Mesenchymal stem cell (in vitro differentiated cells and primary cell): ENCODE results near the gene RIMS4.
A peak's percentile ranks its signal among the peaks of the same experiment; 100 is the strongest.

Source experiments
- DNase-seq: peaks from one replicate; pipeline ENCODE4 v3.0.0-alpha.2; 2013
- H2AFZ ChIP-seq: one replicate; pipeline ENCODE4 v1.6.1; 2013; ENCODE audit warnings: low read depth, mild to moderate bottlenecking, control low read depth, inconsistent platforms, low read length, moderate library complexity
- H2AK5ac ChIP-seq: 2 replicates; pipeline ENCODE4 v1.6.1; 2013; ENCODE audit warnings: low read length, moderate library complexity, mild to moderate bottlenecking, inconsistent platforms; ENCODE audit not compliant: severe bottlenecking
- H2BK120ac ChIP-seq: one replicate; pipeline ENCODE4 v1.6.1; 2013; ENCODE audit warnings: low read depth, mild to moderate bottlenecking, inconsistent platforms, low read length, moderate library complexity
- H2BK12ac ChIP-seq, 2 experiments: one replicate each; pipeline ENCODE4 v1.6.1; 2013; ENCODE audit warnings: inconsistent platforms in 2 of 2, low read length in 2 of 2, mild to moderate bottlenecking in 2 of 2, moderate library complexity in 2 of 2, control low read depth in 1 of 2
- H2BK15ac ChIP-seq: one replicate; pipeline ENCODE4 v1.6.1; 2013; ENCODE audit warnings: mild to moderate bottlenecking, low read depth, inconsistent platforms; ENCODE audit not compliant: poor library complexity, severe bottlenecking
- H2BK5ac ChIP-seq: 2 replicates; pipeline ENCODE4 v1.6.1; 2013; ENCODE audit warnings: low read depth, mild to moderate bottlenecking, low read length, control low read depth, inconsistent platforms; ENCODE audit not compliant: poor library complexity, severe bottlenecking
- H3K14ac ChIP-seq, 2 experiments: one replicate each; pipeline ENCODE4 v1.6.1; 2013; ENCODE audit warnings: inconsistent platforms in 2 of 2, low read length in 2 of 2, control low read depth in 1 of 2, mild to moderate bottlenecking in 1 of 2, moderate library complexity in 1 of 2
- H3K18ac ChIP-seq, 2 experiments: one replicate each; pipeline ENCODE4 v1.6.1; 2013; ENCODE audit warnings: inconsistent platforms in 2 of 2, low read length in 2 of 2, control low read depth in 1 of 2, low read depth in 1 of 2, mild to moderate bottlenecking in 1 of 2
- H3K23ac ChIP-seq, 2 experiments: one replicate each; pipeline ENCODE4 v1.6.1; 2013; ENCODE audit warnings: inconsistent platforms in 2 of 2, low read length in 2 of 2, mild to moderate bottlenecking in 2 of 2, moderate library complexity in 2 of 2, control low read depth in 1 of 2
- H3K27ac ChIP-seq: 2 replicates; pipeline ENCODE4 v1.5.1; 2013; ENCODE audit warnings: mild to moderate bottlenecking, moderate library complexity, low read length, control low read depth, inconsistent platforms; ENCODE audit not compliant: poor library complexity, severe bottlenecking
- H3K27me3 ChIP-seq, 2 experiments: 2 replicates each; pipeline versions ENCODE4 v1.6.1 to v1.7.0; 2013; ENCODE audit warnings: low read length in 2 of 2, mild to moderate bottlenecking in 2 of 2, moderate library complexity in 2 of 2, control low read depth in 1 of 2, inconsistent platforms in 1 of 2; ENCODE audit not compliant: control insufficient read depth in 1 of 2, insufficient read depth in 1 of 2
- H3K36me3 ChIP-seq, 2 experiments: 2 replicates each; pipeline versions ENCODE4 v1.6.1 to v1.7.0; 2013; ENCODE audit warnings: low read length in 2 of 2, control low read depth in 1 of 2, inconsistent platforms in 1 of 2, low read depth in 1 of 2, mild to moderate bottlenecking in 1 of 2; ENCODE audit not compliant: insufficient read depth in 2 of 2, control insufficient read depth in 1 of 2
- H3K4ac ChIP-seq, 2 experiments: one replicate each; pipeline ENCODE4 v1.6.1; 2013; ENCODE audit warnings: inconsistent platforms in 2 of 2, low read length in 2 of 2, mild to moderate bottlenecking in 2 of 2, moderate library complexity in 2 of 2, control low read depth in 1 of 2, low read depth in 1 of 2
- H3K4me1 ChIP-seq: 2 replicates; pipeline ENCODE4 v1.6.1; 2013; ENCODE audit warnings: low read depth, low read length, control low read depth; ENCODE audit not compliant: control insufficient read depth, insufficient read depth
- H3K4me2 ChIP-seq: 2 replicates; pipeline ENCODE4 v1.6.1; 2013; ENCODE audit warnings: low read length, mild to moderate bottlenecking, inconsistent platforms; ENCODE audit not compliant: poor library complexity, severe bottlenecking
- H3K4me3 ChIP-seq, 2 experiments: 2 replicates each; pipeline versions ENCODE4 v1.5.1 to v1.7.0; 2013; ENCODE audit warnings: low read length in 2 of 2, mild to moderate bottlenecking in 2 of 2, control low read depth in 1 of 2, low read depth in 1 of 2; ENCODE audit not compliant: insufficient read depth in 1 of 2
- H3K79me1 ChIP-seq: replicated peaks from 2 replicates; pipeline ENCODE4 v1.6.1; 2013; ENCODE audit warnings: mild to moderate bottlenecking, control low read depth, low read length, inconsistent platforms; ENCODE audit not compliant: poor library complexity, severe bottlenecking
- H3K9ac ChIP-seq: 2 replicates; pipeline ENCODE4 v1.7.0; 2013; ENCODE audit warnings: mild to moderate bottlenecking, low read length, moderate library complexity
- H3K9me3 ChIP-seq: 2 replicates; pipeline ENCODE4 v1.7.0; 2013; ENCODE audit warnings: mild to moderate bottlenecking, low read length; ENCODE audit not compliant: control insufficient read depth
- H4K8ac ChIP-seq: one replicate; pipeline ENCODE4 v1.6.1; 2013; ENCODE audit warnings: inconsistent platforms, mild to moderate bottlenecking, low read length, moderate library complexity
- H4K91ac ChIP-seq: one replicate; pipeline ENCODE4 v1.6.1; 2013; ENCODE audit warnings: mild to moderate bottlenecking, low read length, inconsistent platforms
- WGBS: methylation state at CpG from one replicate; pipeline ENCODE4 v1.1.7; 2013; ENCODE audit warnings: mixed read lengths; 5-methylcytosine and 5-hydroxymethylcytosine counted together

Gene RIMS4

GRCh38 chr20:44714701-44715498 is 95.4 kb downstream of the RIMS4 start, which contains the start of gene CCN5:
CCN5 (plus strand) TSS chr20:44715369; CDS start chr20:44715391, 22 bp downstream.
- Histone ChIP-seq H3K4ac (no peak within 1 kb of the TSS), H3K4me2 (no peak within 1 kb of the TSS)

DNA sequence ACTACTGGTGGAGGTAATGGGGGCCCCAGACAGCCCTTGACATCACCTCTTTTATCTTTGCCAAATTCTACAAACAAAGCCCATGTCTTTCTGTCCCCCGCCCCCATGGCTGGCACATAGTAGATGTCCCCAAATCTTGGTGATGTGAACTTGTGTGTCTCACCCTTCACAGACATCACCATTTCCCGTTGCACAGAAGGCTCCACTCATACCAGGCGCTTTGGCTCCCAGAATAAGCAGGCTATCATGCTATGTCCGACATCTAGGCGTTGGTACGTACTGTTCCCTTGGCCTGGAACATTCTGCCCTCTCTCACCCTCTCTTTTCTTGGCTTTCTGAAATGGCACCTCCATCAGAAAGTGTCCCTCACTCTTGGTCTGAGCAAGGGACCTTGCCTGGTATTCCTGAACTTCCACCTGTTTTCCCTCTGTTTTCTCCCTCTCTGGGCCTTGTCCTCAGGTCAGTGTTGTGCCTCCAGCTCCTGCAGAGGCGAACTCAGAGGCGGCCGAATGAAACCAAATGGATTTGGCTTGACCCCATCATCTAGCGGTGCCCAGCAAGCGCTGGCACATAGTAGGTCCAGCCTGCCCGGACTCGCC is 96.1 kb downstream of the RIMS4 start:
- Histone ChIP-seq H3K9ac (peak overlapping the region; percentile 29), H3K4me3 (no peak overlapping the region), H2BK12ac (peak overlapping the region in 1 of 2 experiments; percentile 65), H4K8ac (no peak overlapping the region), H2AK5ac (peak overlapping the region; percentile 2), H3K18ac (peak overlapping the region in 1 of 2 experiments; percentile 78), H2BK120ac (no peak overlapping the region), H3K79me1 (no peaks in the 10 kb centered on the region), H4K91ac (no peak overlapping the region), H3K23ac (peak overlapping the region in 1 of 2 experiments; percentile 38), H3K9me3 (no peaks in the 10 kb centered on the region), H3K36me3 (peaks cover 0 to 25% of the 10 kb centered on the region in 2 experiments), H2AFZ (no peak overlapping the region), H3K27ac (no peak overlapping the region), H2BK5ac (no peak overlapping the region), H3K4me1 (peaks cover 11% of the 10 kb centered on the region), H3K14ac (no peak overlapping the region), H3K4me2 (no peak overlapping the region), H2BK15ac (peak overlapping the region; percentile 26), H3K27me3 (no peaks in the 10 kb centered on the region), H3K4ac (no peak overlapping the region)
- no peak for DNase-seq
- 94% methylated on average over 13 of the region's 13 CpGs for WGBS

More at GRCh38 chr20:44714701-44715498, 95.4 kb downstream of the RIMS4 start, which contains the start of gene CCN5:
- Histone ChIP-seq H3K9ac (peak within 1 kb of the TSS; percentile 87), H2AFZ (no peak within 1 kb of the TSS), H3K36me3 (peaks cover 0 to 30% of the 10 kb centered on the region in 2 experiments), H2BK120ac (no peak within 1 kb of the TSS), H3K23ac (peak within 1 kb of the TSS in 1 of 2 experiments; percentile 38), H2BK15ac (no peak within 1 kb of the TSS), H2AK5ac (peak within 1 kb of the TSS; percentile 16), H2BK5ac (no peak within 1 kb of the TSS), H4K8ac (no peak within 1 kb of the TSS), H3K79me1 (no peaks in the 10 kb centered on the region), H3K14ac (peak within 1 kb of the TSS in 1 of 2 experiments; percentile 75), H4K91ac (peak within 1 kb of the TSS; percentile 16), H3K27me3 (no peaks in the 10 kb centered on the region), H2BK12ac (peak within 1 kb of the TSS; percentile 59 to 82), H3K4me3 (peak within 1 kb of the TSS in 1 of 2 experiments; percentile 85), H3K27ac (no peak within 1 kb of the TSS), H3K9me3 (no peaks in the 10 kb centered on the region), H3K4me1 (peaks cover 14% of the 10 kb centered on the region), H3K18ac (peak within 1 kb of the TSS in 1 of 2 experiments; percentile 78)
- WGBS: 66% methylated on average over 15 of the region's 28 CpGs
- DNase-seq: peak; percentile 66

GRCh38 chr20:44711237-44711636 is 99.1 kb downstream of the RIMS4 start:
- Histone ChIP-seq H4K91ac (no peak overlapping the region), H3K18ac (peak overlapping the region in 1 of 2 experiments; percentile 18), H3K9me3 (no peaks in the 10 kb centered on the region), H3K9ac (no peak overlapping the region), H3K79me1 (no peaks in the 10 kb centered on the region), H2BK5ac (no peak overlapping the region), H3K27me3 (no peaks in the 10 kb centered on the region), H2BK12ac (peak overlapping the region in 1 of 2 experiments; percentile 7), H2AFZ (no peak overlapping the region), H3K23ac (no peak overlapping the region), H3K27ac (no peak overlapping the region), H2BK120ac (no peak overlapping the region), H3K14ac (peak overlapping the region in 1 of 2 experiments; percentile 13), H4K8ac (no peak overlapping the region), H3K4me3 (no peak overlapping the region), H2BK15ac (no peak overlapping the region), H3K4ac (no peak overlapping the region), H2AK5ac (no peak overlapping the region), H3K36me3 (no peaks in the 10 kb centered on the region), H3K4me2 (no peak overlapping the region), H3K4me1 (peaks cover 14% of the 10 kb centered on the region)
- 92% methylated on average over 8 of the region's 8 CpGs for WGBS
- no peak for DNase-seq

- Histone ChIP-seq H3K4me3 (no peak overlapping the region), H3K4ac (peak overlapping the region in 1 of 2 experiments; percentile 27), H2AK5ac (peak overlapping the region; percentile 61), H4K91ac (no peak overlapping the region), H3K36me3 (no peaks in the 10 kb centered on the region), H4K8ac (no peak overlapping the region), H3K9me3 (no peaks in the 10 kb centered on the region), H2BK12ac (peak overlapping the region in 1 of 2 experiments; percentile 10), H3K27ac (no peak overlapping the region), H3K23ac (no peak overlapping the region), H3K14ac (no peak overlapping the region), H3K4me2 (no peak overlapping the region), H2AFZ (no peak overlapping the region), H3K9ac (no peak overlapping the region), H3K79me1 (no peaks in the 10 kb centered on the region), H3K27me3 (no peaks in the 10 kb centered on the region), H2BK15ac (no peak overlapping the region), H2BK5ac (no peak overlapping the region), H3K4me1 (peaks cover 16% of the 10 kb centered on the region), H3K18ac (no peak overlapping the region), H2BK120ac (no peak overlapping the region)
- no peak for DNase-seq
- WGBS: 91% methylated on average over 9 of the region's 9 CpGs
Measured at GRCh38 chr20:44709797-44710196, 100.5 kb downstream of the RIMS4 start.
